OCI-LY1 (cell line): Measurements from ENCODE around the gene FASN.

Experiments
- H2AFZ ChIP-seq: fragments of 200-600 bp; sonication (generic), shearing (Covaris generic); 2 replicates; pipeline ENCODE4 v1.6.0; 2014; ENCODE audit warnings: antibody characterized with exemption, mild to moderate bottlenecking, low read length
- H3F3A ChIP-seq: fragments of 200-600 bp; sonication (generic), shearing (Covaris generic); 2 replicates; pipeline ENCODE4 v1.6.0; 2014; ENCODE audit warnings: mild to moderate bottlenecking, antibody characterized with exemption, low read length, moderate library complexity; ENCODE audit not compliant: insufficient read depth
- H3K27ac ChIP-seq: fragments of 200-600 bp; sonication (generic); 2 replicates; pipeline ENCODE4 v1.5.1; 2014; ENCODE audit warnings: low read length, mixed run types, mild to moderate bottlenecking, low read depth; ENCODE audit not compliant: poor library complexity, severe bottlenecking
- H3K27me3 ChIP-seq: fragments of 200-600 bp; sonication (generic); 2 replicates; pipeline ENCODE4 v1.6.0; 2014; ENCODE audit warnings: antibody characterized with exemption, mild to moderate bottlenecking, low read length, moderate library complexity; ENCODE audit not compliant: insufficient read depth
- H3K36me3 ChIP-seq: fragments of 200-600 bp; sonication (generic); 2 replicates; pipeline ENCODE4 v1.6.1; 2014; ENCODE audit warnings: mild to moderate bottlenecking, antibody characterized with exemption, low read length, moderate library complexity, mixed read lengths; ENCODE audit not compliant: insufficient read depth
- H3K4me1 ChIP-seq: fragments of 200-600 bp; sonication (generic); 2 replicates; pipeline ENCODE4 v1.5.1; 2014; ENCODE audit warnings: mild to moderate bottlenecking, low read length, moderate library complexity; ENCODE audit not compliant: insufficient read depth, severe bottlenecking
- H3K4me2 ChIP-seq: fragments of 200-600 bp; sonication (generic), shearing (Covaris generic); 2 replicates; pipeline ENCODE4 v1.6.1; 2014; ENCODE audit warnings: low read length
- H3K4me3 ChIP-seq: fragments of 200-600 bp; sonication (generic); 2 replicates; pipeline ENCODE4 v1.5.1; 2014; ENCODE audit warnings: low read length, low read depth, mild to moderate bottlenecking, mixed read lengths; ENCODE audit not compliant: poor library complexity, severe bottlenecking
- H3K79me2 ChIP-seq: fragments of 200-600 bp; shearing (Covaris generic); 2 replicates; pipeline ENCODE4 v1.6.1; 2016; ENCODE audit warnings: mixed run types, low read length, mixed read lengths; ENCODE audit not compliant: insufficient read depth
- H3K9ac ChIP-seq: fragments of 200-600 bp; sonication (generic), shearing (Covaris generic); 2 replicates; pipeline ENCODE4 v1.6.1; 2014; ENCODE audit warnings: mild to moderate bottlenecking, low read length, mixed read lengths
- H3K9me2 ChIP-seq: fragments of 200-600 bp; sonication (generic), shearing (Covaris generic); 2 replicates; pipeline ENCODE4 v1.6.1; 2014; ENCODE audit warnings: low read depth, mild to moderate bottlenecking, low read length, mixed read lengths
- H3K9me3 ChIP-seq: fragments of 200-600 bp; shearing (Covaris generic); 2 replicates; pipeline ENCODE4 v1.6.1; 2014; ENCODE audit warnings: low read length, mixed read lengths
- H4K20me1 ChIP-seq: fragments of 200-600 bp; sonication (generic), shearing (Covaris generic); 2 replicates; pipeline ENCODE4 v1.6.0; 2016; ENCODE audit warnings: mild to moderate bottlenecking, low read length; ENCODE audit not compliant: insufficient read depth
- EZH2 ChIP-seq: fragments of 200-600 bp; sonication (generic), shearing (Covaris generic); IDR thresholded peaks from 2 replicates; pipeline ENCODE4 v1.8.0; 2017; ENCODE audit warnings: borderline replicate concordance, mixed run types, mild to moderate bottlenecking, antibody characterized with exemption, low read length, moderate library complexity, mixed read lengths
- TF ChIP-seq, protein P1 (sequence below): fragments of 200-600 bp; sonication (generic), shearing (Covaris generic); IDR thresholded peaks from 2 replicates; pipeline ENCODE4 v1.5.1; 2017; ENCODE audit warnings: mild to moderate bottlenecking, antibody characterized with exemption, low read length, moderate library complexity, mixed read lengths

The FASN gene

DNA sequence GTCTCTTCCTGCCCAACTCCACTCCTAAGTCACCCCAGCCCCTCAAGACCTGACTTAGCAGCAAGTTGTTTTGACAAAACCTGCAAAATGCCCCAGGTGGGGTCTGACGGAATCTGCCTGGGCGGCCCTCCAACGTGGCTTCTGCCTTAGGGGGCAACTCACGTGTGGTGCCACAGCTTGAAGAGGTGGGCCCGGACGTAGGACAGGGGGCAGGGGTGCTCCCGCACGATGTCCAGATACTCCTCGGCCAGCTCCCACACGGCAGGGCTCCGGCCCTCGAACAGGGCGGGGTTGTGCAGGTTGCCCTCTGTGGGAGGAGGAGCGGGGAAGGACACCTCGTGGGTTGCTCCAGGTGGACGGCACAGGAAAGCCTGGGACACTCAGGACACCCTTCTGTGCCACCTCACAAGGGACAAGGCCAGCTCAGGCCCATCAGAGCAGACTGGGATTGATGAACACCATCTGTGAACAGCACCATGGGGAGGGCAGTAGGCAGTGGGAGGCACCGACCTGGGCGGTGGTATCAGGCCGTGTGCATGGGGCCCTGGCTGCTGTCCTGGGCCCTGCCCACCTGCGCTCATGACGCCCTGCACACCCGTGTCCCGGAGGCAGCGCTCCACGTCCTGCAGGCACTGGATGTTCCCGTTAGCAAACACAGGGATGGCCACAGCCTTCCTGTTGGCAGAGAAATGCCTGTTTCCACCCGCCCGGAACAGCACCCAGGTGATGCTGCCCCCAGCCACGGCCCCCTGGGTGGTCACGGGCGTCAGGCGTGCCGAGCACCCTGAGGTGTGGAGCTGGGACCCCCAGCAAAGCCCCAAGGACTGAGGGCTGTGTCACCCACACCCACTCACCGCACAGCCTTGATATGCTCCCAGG is 36.8 kb downstream of the FASN start:
- TF ChIP-seq EZH2 = no peak
- TF ChIP-seq, protein P1, sequence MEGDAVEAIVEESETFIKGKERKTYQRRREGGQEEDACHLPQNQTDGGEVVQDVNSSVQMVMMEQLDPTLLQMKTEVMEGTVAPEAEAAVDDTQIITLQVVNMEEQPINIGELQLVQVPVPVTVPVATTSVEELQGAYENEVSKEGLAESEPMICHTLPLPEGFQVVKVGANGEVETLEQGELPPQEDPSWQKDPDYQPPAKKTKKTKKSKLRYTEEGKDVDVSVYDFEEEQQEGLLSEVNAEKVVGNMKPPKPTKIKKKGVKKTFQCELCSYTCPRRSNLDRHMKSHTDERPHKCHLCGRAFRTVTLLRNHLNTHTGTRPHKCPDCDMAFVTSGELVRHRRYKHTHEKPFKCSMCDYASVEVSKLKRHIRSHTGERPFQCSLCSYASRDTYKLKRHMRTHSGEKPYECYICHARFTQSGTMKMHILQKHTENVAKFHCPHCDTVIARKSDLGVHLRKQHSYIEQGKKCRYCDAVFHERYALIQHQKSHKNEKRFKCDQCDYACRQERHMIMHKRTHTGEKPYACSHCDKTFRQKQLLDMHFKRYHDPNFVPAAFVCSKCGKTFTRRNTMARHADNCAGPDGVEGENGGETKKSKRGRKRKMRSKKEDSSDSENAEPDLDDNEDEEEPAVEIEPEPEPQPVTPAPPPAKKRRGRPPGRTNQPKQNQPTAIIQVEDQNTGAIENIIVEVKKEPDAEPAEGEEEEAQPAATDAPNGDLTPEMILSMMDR = no peak
- Histone ChIP-seq H3K9me3 (no peaks in the 10 kb centered on the region), H3K4me2 (no peak overlapping the region), H3K27ac (no peak overlapping the region), H3F3A (no peaks in the 10 kb centered on the region), H3K79me2 (no peaks in the 10 kb centered on the region), H3K9ac (no peak overlapping the region), H2AFZ (no peak overlapping the region), H3K27me3 (no peaks in the 10 kb centered on the region), H3K4me1 (peaks cover 20% of the 10 kb centered on the region), H3K36me3 (peaks cover 76% of the 10 kb centered on the region), H3K4me3 (no peak overlapping the region), H4K20me1 (no peaks in the 10 kb centered on the region), H3K9me2 (no peaks in the 10 kb centered on the region)

DNA sequence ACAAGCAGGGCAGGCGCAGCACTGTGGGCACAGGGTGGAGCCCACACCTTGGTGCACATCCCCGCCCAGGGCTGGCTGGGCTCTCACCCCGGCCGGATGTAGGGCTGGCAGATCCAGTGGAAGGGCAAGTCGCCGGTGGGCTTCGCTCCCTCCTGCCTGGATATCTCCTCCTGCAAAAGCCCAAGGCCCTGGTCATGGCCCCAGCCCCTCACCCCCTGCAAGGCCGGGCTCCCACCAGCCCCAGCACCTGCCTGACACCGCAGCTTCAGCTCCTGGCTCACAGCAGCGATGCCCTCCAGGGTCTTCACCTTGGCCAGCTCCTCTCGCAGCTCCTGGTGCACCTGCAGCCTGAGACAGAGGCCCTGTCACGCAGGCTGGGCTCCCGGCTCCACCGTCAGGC is 37.4 kb downstream of the FASN start:
- Histone ChIP-seq H3K79me2 (no peaks in the 10 kb centered on the region), H2AFZ (no peak overlapping the region), H3K4me1 (peaks cover 17% of the 10 kb centered on the region), H4K20me1 (no peaks in the 10 kb centered on the region), H3K9me2 (no peaks in the 10 kb centered on the region), H3K9ac (no peak overlapping the region), H3K4me2 (no peak overlapping the region), H3F3A (no peaks in the 10 kb centered on the region), H3K4me3 (no peak overlapping the region), H3K27ac (no peak overlapping the region), H3K36me3 (peaks cover 83% of the 10 kb centered on the region), H3K27me3 (no peaks in the 10 kb centered on the region), H3K9me3 (no peaks in the 10 kb centered on the region)
- no peak for TF ChIP-seq EZH2
- TF ChIP-seq, protein P1 = no peak

DNA sequence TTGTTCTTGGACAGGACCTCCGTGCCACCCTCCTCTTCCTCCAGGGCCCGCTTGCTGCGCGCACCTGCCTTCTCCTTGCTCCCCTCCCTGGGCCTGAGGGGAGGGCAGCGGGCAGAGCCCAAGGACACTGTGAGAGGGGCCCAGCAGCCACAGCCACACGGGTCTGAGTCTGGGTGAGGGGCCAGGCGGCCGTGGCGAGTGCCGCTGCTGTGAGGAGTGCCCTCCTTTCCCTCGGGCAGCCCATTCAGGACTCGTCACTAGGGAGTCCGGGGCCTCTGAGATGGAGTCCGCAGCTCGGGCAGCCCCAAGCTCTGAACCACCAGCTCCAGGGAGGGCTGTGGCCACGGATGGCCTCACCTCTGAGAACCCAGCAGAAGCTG is 38.0 kb downstream of the FASN start:
- Histone ChIP-seq H3K27ac (no peak overlapping the region), H3K79me2 (no peaks in the 10 kb centered on the region), H3K9me2 (no peaks in the 10 kb centered on the region), H3K9ac (no peak overlapping the region), H3K27me3 (no peaks in the 10 kb centered on the region), H3K4me2 (no peak overlapping the region), H2AFZ (no peak overlapping the region), H3F3A (no peaks in the 10 kb centered on the region), H3K9me3 (no peaks in the 10 kb centered on the region), H4K20me1 (no peaks in the 10 kb centered on the region), H3K4me1 (peaks cover 17% of the 10 kb centered on the region), H3K36me3 (peaks cover 89% of the 10 kb centered on the region), H3K4me3 (no peak overlapping the region)
- TF ChIP-seq, protein P1 = no peak
- TF ChIP-seq EZH2 = no peak
